Neutrophil (primary cell): ENCODE results near the gene DNAJB12.
A peak's percentile ranks its signal among the peaks of the same experiment; 100 is the strongest.

ENCODE experiments used
- H3K27ac ChIP-seq: fragments of 200-600 bp; sonication (generic); 2 replicates; pipeline ENCODE4 v1.5.1; 2016; ENCODE audit warnings: mild to moderate bottlenecking, moderate library complexity
- H3K27me3 ChIP-seq: fragments of 200-600 bp; sonication (generic); 2 replicates; pipeline ENCODE4 v1.6.0; 2016; ENCODE audit warnings: mild to moderate bottlenecking
- H3K36me3 ChIP-seq: fragments of 200-600 bp; sonication (generic); 2 replicates; pipeline ENCODE4 v1.5.1; 2017
- H3K4me1 ChIP-seq, 2 experiments: fragments of 200-600 bp in 1 of 2; sonication (generic) in 1 of 2; 1 replicate in 1 of 2; 2 replicates in 1 of 2; pipeline versions ENCODE4 v1.5.1 to v1.6.1; 2013 to 2016; ENCODE audit warnings: low read depth in 1 of 2, low read length in 1 of 2, mild to moderate bottlenecking in 1 of 2, moderate library complexity in 1 of 2; ENCODE audit not compliant: control insufficient read depth in 1 of 2, insufficient read depth in 1 of 2
- H3K4me3 ChIP-seq, 2 experiments: fragments of 200-600 bp in 1 of 2; sonication (generic) in 1 of 2; 1 replicate in 1 of 2; 2 replicates in 1 of 2; pipeline ENCODE4 v1.5.1; 2013 to 2016; ENCODE audit warnings: low read depth in 1 of 2, low read length in 1 of 2, mild to moderate bottlenecking in 1 of 2, moderate library complexity in 1 of 2
- H3K9me3 ChIP-seq: fragments of 200-600 bp; sonication (generic); 2 replicates; pipeline ENCODE4 v1.5.1; 2016
- TF ChIP-seq, protein P1 (sequence below): fragments of 200-600 bp; sonication (generic); IDR thresholded peaks from 2 replicates; pipeline ENCODE4 v1.5.1; 2016; ENCODE audit warnings: antibody characterized with exemption

Gene DNAJB12

DNA sequence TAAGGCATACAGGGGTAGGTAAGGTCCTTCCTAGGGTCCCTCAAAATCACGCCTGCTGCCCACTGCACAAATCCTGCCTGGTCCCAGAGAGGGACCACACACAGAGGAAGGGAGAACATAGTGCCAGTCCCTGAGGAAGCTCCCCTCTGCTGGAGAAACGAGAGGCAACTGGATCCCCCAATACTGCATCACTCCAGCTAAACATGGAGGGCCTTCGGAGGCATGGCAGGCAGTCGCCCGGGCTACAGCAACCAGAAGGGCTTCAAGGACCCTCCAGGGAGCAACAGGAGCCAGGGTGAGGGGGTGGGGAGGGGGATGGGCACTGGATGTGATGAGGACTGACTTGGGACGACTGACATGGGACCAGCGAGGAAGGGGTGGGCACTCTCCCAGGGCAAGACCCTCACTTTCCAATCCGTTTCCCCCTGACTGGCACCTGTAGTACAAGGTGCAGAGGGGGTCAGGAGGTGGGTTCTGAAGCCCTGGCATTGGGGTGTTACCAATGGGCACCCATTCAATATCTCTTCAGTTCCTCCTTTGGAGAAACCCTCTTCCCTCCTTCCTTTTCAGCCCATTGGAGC is 59.3 kb downstream of the DNAJB12 start:
- H3K4me1 ChIP-seq: peaks cover 49 to 53% of the 10 kb centered on the region in 2 experiments
- H3K36me3 ChIP-seq: no peaks in the 10 kb centered on the region
- H3K4me3 ChIP-seq: no peak overlapping the region
- H3K27me3 ChIP-seq: no peaks in the 10 kb centered on the region
- TF ChIP-seq, protein P1, sequence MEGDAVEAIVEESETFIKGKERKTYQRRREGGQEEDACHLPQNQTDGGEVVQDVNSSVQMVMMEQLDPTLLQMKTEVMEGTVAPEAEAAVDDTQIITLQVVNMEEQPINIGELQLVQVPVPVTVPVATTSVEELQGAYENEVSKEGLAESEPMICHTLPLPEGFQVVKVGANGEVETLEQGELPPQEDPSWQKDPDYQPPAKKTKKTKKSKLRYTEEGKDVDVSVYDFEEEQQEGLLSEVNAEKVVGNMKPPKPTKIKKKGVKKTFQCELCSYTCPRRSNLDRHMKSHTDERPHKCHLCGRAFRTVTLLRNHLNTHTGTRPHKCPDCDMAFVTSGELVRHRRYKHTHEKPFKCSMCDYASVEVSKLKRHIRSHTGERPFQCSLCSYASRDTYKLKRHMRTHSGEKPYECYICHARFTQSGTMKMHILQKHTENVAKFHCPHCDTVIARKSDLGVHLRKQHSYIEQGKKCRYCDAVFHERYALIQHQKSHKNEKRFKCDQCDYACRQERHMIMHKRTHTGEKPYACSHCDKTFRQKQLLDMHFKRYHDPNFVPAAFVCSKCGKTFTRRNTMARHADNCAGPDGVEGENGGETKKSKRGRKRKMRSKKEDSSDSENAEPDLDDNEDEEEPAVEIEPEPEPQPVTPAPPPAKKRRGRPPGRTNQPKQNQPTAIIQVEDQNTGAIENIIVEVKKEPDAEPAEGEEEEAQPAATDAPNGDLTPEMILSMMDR: no peak
- H3K9me3 ChIP-seq: no peaks in the 10 kb centered on the region
- peak overlapping the region; percentile 97 for H3K27ac ChIP-seq

DNA sequence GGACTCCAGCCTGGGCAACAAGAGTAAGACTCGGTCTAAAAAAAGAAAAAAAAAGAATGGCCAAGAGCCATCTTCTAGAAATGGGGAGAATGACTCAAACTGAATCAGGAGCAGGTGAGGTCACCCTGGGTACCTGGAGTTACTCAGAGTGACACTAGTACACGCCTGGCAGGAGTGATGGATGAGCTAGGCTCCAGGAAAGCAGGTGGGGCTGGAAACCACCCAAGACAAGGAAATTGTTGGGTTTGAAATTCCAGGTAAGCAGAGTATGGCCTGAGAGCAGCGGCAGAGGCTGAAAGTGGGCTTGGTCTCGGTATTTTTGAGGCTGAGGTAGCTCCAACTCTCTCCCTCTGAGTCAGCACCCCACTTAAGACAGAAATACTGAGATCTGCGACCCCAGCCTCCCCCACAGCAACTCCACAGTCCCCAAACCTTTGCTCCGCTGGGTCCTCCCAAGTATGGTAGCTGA is 62.5 kb downstream of the DNAJB12 start:
- TF ChIP-seq, protein P1: no peak
- H3K4me1 ChIP-seq: peaks cover 32 to 37% of the 10 kb centered on the region in 2 experiments
- H3K27ac ChIP-seq: no peak overlapping the region
- H3K27me3 ChIP-seq: no peaks in the 10 kb centered on the region
- H3K9me3 ChIP-seq: no peaks in the 10 kb centered on the region
- no peak overlapping the region for H3K4me3 ChIP-seq
- no peaks in the 10 kb centered on the region for H3K36me3 ChIP-seq

DNA sequence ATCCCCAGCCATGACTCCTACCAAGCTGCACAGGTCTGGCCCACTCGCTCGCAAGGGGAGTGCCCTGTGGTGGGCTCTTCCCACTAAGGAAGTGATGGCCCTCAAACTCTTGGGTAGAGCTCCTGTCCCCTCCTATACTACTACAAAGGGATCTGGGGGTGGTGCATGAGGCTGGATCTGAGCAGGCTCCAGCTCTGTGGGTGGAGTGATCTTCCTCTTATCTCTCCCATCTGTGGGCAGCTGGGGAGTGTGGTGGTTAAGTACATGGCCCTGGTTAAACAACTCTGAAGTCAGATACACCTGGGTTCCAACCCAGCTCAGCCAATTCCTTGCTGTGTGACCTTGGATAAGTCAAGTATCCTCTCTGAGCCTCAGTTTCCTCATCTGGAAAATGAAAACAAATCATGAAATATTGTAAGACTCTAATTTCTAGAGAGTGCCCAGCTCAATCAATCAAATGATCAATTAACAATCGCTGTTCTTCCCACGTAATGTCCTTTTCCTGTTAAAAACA is 63.6 kb downstream of the DNAJB12 start:
- Histone ChIP-seq H3K4me3 (no peak overlapping the region), H3K27ac (no peak overlapping the region), H3K27me3 (no peaks in the 10 kb centered on the region), H3K4me1 (peaks cover 26 to 33% of the 10 kb centered on the region in 2 experiments), H3K9me3 (no peaks in the 10 kb centered on the region), H3K36me3 (no peaks in the 10 kb centered on the region)
- TF ChIP-seq, protein P1: no peak

DNA sequence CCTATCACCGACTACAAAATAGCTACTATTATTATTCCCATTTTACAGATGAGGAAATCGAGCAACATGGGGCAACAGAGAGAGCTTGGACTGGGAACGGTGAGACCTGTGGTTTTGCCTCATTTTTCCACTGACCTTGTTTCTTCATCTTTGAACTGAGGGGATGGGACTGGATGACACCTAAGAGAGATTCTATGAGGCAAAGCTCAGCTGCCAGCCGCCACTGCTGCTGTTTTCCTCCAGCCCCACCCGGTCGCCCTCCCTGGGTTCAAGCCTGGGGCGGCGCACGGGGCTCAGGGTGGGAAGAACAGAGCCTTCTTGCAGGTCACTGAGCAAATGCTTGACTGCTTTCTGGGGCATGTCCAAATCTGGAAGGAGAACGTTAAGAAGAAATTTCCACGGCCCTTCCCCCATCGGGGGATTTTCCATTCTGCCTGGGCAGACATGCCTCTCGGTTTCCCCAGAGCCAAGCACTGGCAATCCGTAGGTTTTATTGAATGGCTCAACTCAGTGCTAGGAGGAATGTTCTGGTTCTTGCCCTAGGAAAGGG is 68.7 kb downstream of the DNAJB12 start:
- peaks cover 39 to 40% of the 10 kb centered on the region in 2 experiments for H3K4me1 ChIP-seq
- H3K4me3 ChIP-seq: no peak overlapping the region
- no peaks in the 10 kb centered on the region for H3K9me3 ChIP-seq
- TF ChIP-seq, protein P1: no peak
- H3K27ac ChIP-seq: peak overlapping the region; percentile 74
- no peaks in the 10 kb centered on the region for H3K27me3 ChIP-seq
- no peaks in the 10 kb centered on the region for H3K36me3 ChIP-seq

DNA sequence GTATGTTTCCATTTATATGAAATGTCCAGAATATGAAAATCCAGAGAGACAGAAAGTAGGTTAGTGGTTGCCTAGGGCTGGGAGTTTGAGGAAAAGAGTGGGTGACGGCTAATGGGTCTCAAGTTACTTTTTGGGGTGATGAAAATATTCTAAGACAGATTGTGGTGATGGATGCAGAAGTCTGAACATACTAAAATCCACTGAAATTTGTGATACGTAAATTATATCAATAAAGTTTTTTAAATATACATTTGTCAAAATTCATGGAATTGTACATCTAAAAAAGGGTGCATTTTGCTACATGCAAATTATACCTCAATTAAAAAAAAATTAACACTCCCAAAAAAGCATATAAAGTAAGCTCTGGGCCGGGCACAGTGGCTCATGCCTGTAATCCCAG is 71.6 kb downstream of the DNAJB12 start:
- Histone ChIP-seq H3K4me1 (peaks cover 39 to 40% of the 10 kb centered on the region in 2 experiments), H3K27me3 (no peaks in the 10 kb centered on the region), H3K27ac (peak overlapping the region; percentile 49), H3K4me3 (no peak overlapping the region), H3K36me3 (no peaks in the 10 kb centered on the region), H3K9me3 (no peaks in the 10 kb centered on the region)
- TF ChIP-seq, protein P1: no peak
